Heart right ventricle (tissue), 16 donors: Measurements from ENCODE around the gene C1orf87. TPM values are rescaled to one million over a fixed set of nuclear protein-coding genes. Genes with fewer than 3 reads are reported as not detected.

ENCODE experiments used
- ATAC-seq, 8 donors: fragments of 200-7000 bp; cut with Tn5 transposase; one replicate each; pipeline ENCODE4 v1.9.1; 2020; ENCODE audit warnings: mild to moderate bottlenecking in 8 of 8, moderate library complexity in 8 of 8, moderate number of reproducible peaks in 1 of 8
- DNase-seq, 2 donors: peaks; one replicate each; pipeline ENCODE4 v3.0.0-alpha.2; 2020
- H3K27ac ChIP-seq, 10 donors: fragments of 200-600 bp; sonication (generic) in 2 of 10; one replicate each; pipeline versions ENCODE4 v1.5.0 to v1.8.0; 2020 to 2022; ENCODE audit warnings: mild to moderate bottlenecking in 3 of 10
- H3K27me3 ChIP-seq, 7 donors: fragments of 200-600 bp; one replicate each; pipeline ENCODE4 v1.8.0; 2021 to 2022; ENCODE audit warnings: mild to moderate bottlenecking in 2 of 7
- H3K36me3 ChIP-seq, 9 donors: fragments of 200-600 bp; sonication (generic) in 1 of 9; one replicate each; pipeline versions ENCODE4 v1.5.0 to v1.8.0; 2020 to 2022; ENCODE audit warnings: mild to moderate bottlenecking in 2 of 9
- H3K4me1 ChIP-seq, 9 donors: fragments of 200-600 bp; sonication (generic) in 1 of 9; one replicate each; pipeline versions ENCODE4 v1.5.0 to v1.8.0; 2020 to 2022; ENCODE audit warnings: mild to moderate bottlenecking in 4 of 9
- H3K4me3 ChIP-seq, 10 donors: fragments of 200-600 bp; sonication (generic) in 2 of 10; one replicate each; pipeline versions ENCODE4 v1.5.0 to v1.8.0; 2020 to 2022; ENCODE audit warnings: mild to moderate bottlenecking in 7 of 10, moderate library complexity in 2 of 10
- H3K9me3 ChIP-seq, 11 donors: fragments of 200-600 bp in 10 of 11; sonication (generic) in 2 of 11; one replicate each; pipeline versions ENCODE4 v1.5.0 to v1.8.0; 2013 to 2022; ENCODE audit warnings: mild to moderate bottlenecking in 2 of 11, control low read depth in 1 of 11, moderate library complexity in 1 of 11
- CTCF ChIP-seq, 9 donors: fragments of 200-600 bp; sonication (generic) in 2 of 9; IDR thresholded peaks; one replicate each; pipeline versions ENCODE4 v1.5.0 to v1.8.0; 2021 to 2022; ENCODE audit warnings: antibody characterized with exemption in 9 of 9, mild to moderate bottlenecking in 5 of 9, moderate library complexity in 1 of 9
- WGBS, 2 donors: extraction: QIAGEN DNeasy Blood & Tissue Kit; methylation state at CpG; one replicate each; pipeline ENCODE4 v1.1.7; 2013; ENCODE audit warnings: inconsistent platforms in 1 of 2; 5-methylcytosine and 5-hydroxymethylcytosine counted together
- intact Hi-C, 10 donors: fragments of 100-400 bp; cut with DNase I; formaldehyde crosslinking; loops; one replicate each; pipeline versions ENCODE4 v1.11.1 to v1.14.2; 2022
- long read RNA-seq, 3 donors: library from polyadenylated mRNA; unstranded; transcript quantifications; one replicate each; pipeline ENCODE4 v2.0.0, GENCODE V29; 2020 to 2021
- polyA plus RNA-seq, 2 donors: library from polyadenylated mRNA; stranded (reverse); fragments of 200-250 nt; gene quantifications; one replicate each; pipeline ENCODE4 v1.2.3, GENCODE V29; 2013
- total RNA-seq, 10 donors: library from RNA; stranded (reverse); fragmentation: NEBNext Ultra II Directional in 3 of 10; extraction: Animal tissue kit (Norgen Biotek cat#: 25700) in 3 of 10; gene quantifications; one replicate each; pipeline versions ENCODE4 v1.2.1 to v1.2.4, GENCODE V29; 2021 to 2023
- donor health status: Arrhythmogenic right ventricular cardiomyopathy.
- donor health status: ischemic (EF 13 %, LVEDD 7.1; RV severe dilation, severe dysfunction).
- donor health status: healthy with polysubstance abuse.
- donor health status: DM: no; HTN: yes; CAD: no.
- donor health status: DM: no; HTN: no; CAD: no.
- donor health status: ischemic (EF 25% LVEDD 6.9; RV normal size, moderate dysfunction).
- donor health status: ischemic (EF 25% LVEDD 5.7; RV mildly dilated, moderate dysfunction).
- donor health status: healthy.
- donor health status: DM: yes; HTN: yes; CAD: no.
- donor health status: Ischemic cardiomyopathy.
- donor health status: ischemic (EF 35%, LVEDD 5.7; RV mildly dilated, moderate dysfunction).
- donor health status: nonischemic (EF 11% LVEDD 7.7; RV severe dilation, severe dysfunction).
- donor health status: DM: yes; HTN: yes; CAD: no.
- donor health status: PGD.
- donor health status: ischemic (EF 29% LVEDD 5.4; RV normal size, mild dysfunction).
- donor health status: nonischemic (EF 23%, LVEDD 6.1; RV moderate dilation, normal function).

C1orf87 gene
- total RNA-seq (not detected), polyA plus RNA-seq (not detected)
- long read RNA-seq, donor 1: 0 reads
- long read RNA-seq, donor 2: 0 reads
- long read RNA-seq, donor 3: 0 reads

GRCh38 chr1:60073605-60074278 lies at the start of gene C1orf87:
Gene C1orf87, minus strand, starts transcription at chr1:60073770. Its CDS starts 1,127 bp downstream, at chr1:60072643.
- DNase-seq (peak in 1 of 2 donors; percentile 9), ATAC-seq (peak in 1 of 8 donors; percentile 13)
- no peak within 1 kb of the TSS for H3K4me3 ChIP-seq
- intact Hi-C loops: no loop called here
- H3K4me1 ChIP-seq: peaks cover 0 to 5% (median 0%) of the 10 kb centered on the region in 9 donors
- TF ChIP-seq CTCF (IDR thresholded peaks at IDR 0.05): no peak
- H3K27me3 ChIP-seq: peaks cover 0 to 57% (median 45%) of the 10 kb centered on the region in 7 donors
- H3K36me3 ChIP-seq: no peaks in the 10 kb centered on the region
- no peak within 1 kb of the TSS for H3K27ac ChIP-seq
- H3K9me3 ChIP-seq: no peaks in the 10 kb centered on the region
- 21 to 22% methylated on average over 36 of the region's 36 CpGs for WGBS, 2 donors

GRCh38 chr1:60118085-60118484 lies 44.5 kb upstream of the C1orf87 start:
- H3K27ac ChIP-seq: no peak overlapping the region
- 83 to 92% methylated on average over 4 of the region's 4 CpGs for WGBS, 2 donors
- no peak for DNase-seq
- H3K36me3 ChIP-seq: no peaks in the 10 kb centered on the region
- TF ChIP-seq CTCF (IDR thresholded peaks at IDR 0.05): no peak
- H3K4me3 ChIP-seq: no peak overlapping the region
- no peaks in the 10 kb centered on the region for H3K27me3 ChIP-seq
- intact Hi-C loops: no loop called here
- no peaks in the 10 kb centered on the region for H3K9me3 ChIP-seq
- ATAC-seq: no peak
- H3K4me1 ChIP-seq: no peaks in the 10 kb centered on the region

- no peaks in the 10 kb centered on the region for H3K27me3 ChIP-seq
- DNase-seq (no peak), ATAC-seq (no peak)
- no peak overlapping the region for H3K4me3 ChIP-seq
- H3K9me3 ChIP-seq: peaks cover 0 to 3% (median 0%) of the 10 kb centered on the region in 11 donors
- intact Hi-C loops: no loop called here
- H3K4me1 ChIP-seq: no peaks in the 10 kb centered on the region
- H3K27ac ChIP-seq: no peak overlapping the region
- TF ChIP-seq CTCF (IDR thresholded peaks at IDR 0.05): no peak
- WGBS, 2 donors: 62% methylated on average over 7 of the region's 7 CpGs
- no peaks in the 10 kb centered on the region for H3K36me3 ChIP-seq
These were observed 41.3 kb upstream of the C1orf87 start for GRCh38 chr1:60114745-60115318.

GRCh38 chr1:60113596-60113995 lies 40.0 kb upstream of the C1orf87 start:
- 89% methylated on average over 1 of the region's 1 CpG for WGBS, 2 donors

More at GRCh38 chr1:60113596-60113995, 40.0 kb upstream of the C1orf87 start:
- Histone ChIP-seq H3K4me1 (no peaks in the 10 kb centered on the region), H3K9me3 (peaks cover 0 to 3% (median 0%) of the 10 kb centered on the region in 11 donors), H3K27me3 (no peaks in the 10 kb centered on the region), H3K36me3 (no peaks in the 10 kb centered on the region), H3K27ac (no peak overlapping the region), H3K4me3 (no peak overlapping the region)
- intact Hi-C loops: no loop called here
- ATAC-seq: no peak
- no peak for DNase-seq
- no peak for TF ChIP-seq CTCF (IDR thresholded peaks at IDR 0.05)
